ENCODE measurements around the gene DUSP16.
"Not testable (repeated sequence)": the region's sequence is repeated elsewhere in the genome, so short reads cannot be mapped to it uniquely, and the experiment has no call there.

The DUSP16 gene

GRCh38 chr12:12491606-12492005 is 71.1 kb downstream of the DUSP16 start:
- DNase-seq, result no peak

GRCh38 chr12:12488823-12489550 is 73.7 kb downstream of the DUSP16 start:
- no peak for DNase-seq

GRCh38 chr12:12488296-12488695 is 74.4 kb downstream of the DUSP16 start:
- DNase-seq, result no peak

GRCh38 chr12:12487490-12487889 is 75.2 kb downstream of the DUSP16 start:
- DNase-seq, result no peak

GRCh38 chr12:12486661-12487240 is 75.9 kb downstream of the DUSP16 start:
- DNase-seq, result no peak

- no peak for DNase-seq
Measured at GRCh38 chr12:12483438-12483837, 79.2 kb downstream of the DUSP16 start.

GRCh38 chr12:12482959-12483358 is 79.7 kb downstream of the DUSP16 start:
- no peak for DNase-seq

- no peak for DNase-seq
Measured at GRCh38 chr12:12482150-12482761, 80.4 kb downstream of the DUSP16 start.

- no peak for DNase-seq
Measured at GRCh38 chr12:12481631-12482030, 81.0 kb downstream of the DUSP16 start.

GRCh38 chr12:12480074-12480473 is 82.6 kb downstream of the DUSP16 start:
- DNase-seq, result no peak

- DNase-seq, result no peak
Measured at GRCh38 chr12:12477532-12477890, 85.2 kb downstream of the DUSP16 start.

GRCh38 chr12:12476857-12477531 is 85.7 kb downstream of the DUSP16 start:
- no peak for DNase-seq

- peak; percentile 42 to 48 for DNase-seq
Measured at GRCh38 chr12:12474931-12475795, 87.5 kb downstream of the DUSP16 start.

- DNase-seq, result peak; percentile 46 to 51
Measured at GRCh38 chr12:12474471-12474928, 88.2 kb downstream of the DUSP16 start.

- no peak for DNase-seq
Measured at GRCh38 chr12:12473223-12473622, 89.4 kb downstream of the DUSP16 start.

GRCh38 chr12:12471982-12472961 is 90.4 kb downstream of the DUSP16 start:
- DNase-seq, result not testable (repeated sequence)

GRCh38 chr12:12470751-12471306 is 91.8 kb downstream of the DUSP16 start:
- DNase-seq, result no peak

- no peak for DNase-seq
Measured at GRCh38 chr12:12469386-12469785, 93.3 kb downstream of the DUSP16 start.

GRCh38 chr12:12468575-12468974 is 94.1 kb downstream of the DUSP16 start:
- no peak for DNase-seq

GRCh38 chr12:12467688-12468261 is 94.9 kb downstream of the DUSP16 start:
- DNase-seq, result peak; percentile 45 to 57

- peak in 1 of 2 donors; percentile 39 for DNase-seq
Measured at GRCh38 chr12:12467264-12467663, 95.4 kb downstream of the DUSP16 start.

All from stimulated activated CD4-positive, alpha-beta T cell treated with anti-CD3 and anti-CD28 coated beads, Interleukin-2, amount 100 ng/mL, for 24 hours (primary cell).